ENCODE data around the gene CRIP1. TPM values are rescaled to one million over a fixed set of nuclear protein-coding genes. Genes with fewer than 3 reads are reported as not detected.

CRIP1 gene
- total and polyA plus RNA-seq, 2 donors (not counting 1 experiment from before 2014, with no cell fraction given), result 210 to 563 TPM

DNA sequence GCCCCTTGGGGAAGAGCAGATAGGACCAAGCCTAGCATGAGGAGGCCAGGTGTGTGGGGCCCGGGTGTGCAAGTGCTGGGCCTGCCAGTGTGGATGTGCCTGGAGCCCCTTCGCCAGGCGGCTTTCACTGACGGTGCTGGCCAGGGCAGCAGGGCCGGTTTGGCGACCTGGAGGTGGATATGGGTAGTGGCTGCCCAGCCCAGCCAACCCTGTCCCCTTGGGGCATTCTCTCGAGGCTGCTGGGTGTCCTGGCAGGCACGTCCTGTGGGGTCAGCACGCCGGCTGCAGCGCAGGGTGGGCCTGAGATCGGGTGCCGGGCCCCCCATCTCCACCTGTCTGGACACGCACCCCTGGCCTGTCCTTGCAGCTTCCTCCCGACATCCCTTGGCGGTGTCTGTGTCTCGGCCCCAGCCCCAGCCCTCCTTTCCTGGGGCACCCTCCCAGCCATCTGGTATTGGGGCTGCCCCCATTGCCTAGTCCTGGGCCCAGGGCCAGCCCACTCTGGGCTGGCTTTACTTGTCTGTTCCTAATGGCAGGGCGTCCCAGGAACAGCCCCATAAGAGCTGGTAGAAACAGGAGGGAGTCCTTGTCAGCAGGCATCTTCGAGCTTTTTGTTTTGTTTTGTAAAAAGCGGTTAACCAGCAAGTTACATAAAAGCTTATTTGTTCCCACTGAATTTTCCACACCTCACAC, 19.3 kb upstream of the CRIP1 start:
- intact Hi-C loops (cut with micrococcal nuclease), result no loop called here
- no peak overlapping the region for H3K9ac ChIP-seq (ENCODE audit: low read length)
- no peak overlapping the region for H3K4me3 ChIP-seq (ENCODE audit: control extremely low read depth in 1 of 5, extremely low read depth in 1 of 5, insufficient read depth in 1 of 5, low read depth in 2 of 5, low read length in 4 of 5)
- CTCF ChIA-PET, result interaction anchor here (1.0 to 1.5 kb wide), 2 partner anchors 13 to 23 kb away, joined by 3 read pairs; no protein-coding TSS in a partner anchor
- H3K9me3 Mint-ChIP-seq (ENCODE audit: insufficient read depth), result no peaks in the 10 kb centered on the region
- ATAC-seq (ENCODE audit: low read depth), result no peak
- 91% methylated on average over 18 of the region's 20 CpGs for WGBS (ENCODE audit: insufficient coverage)
- H3K27me3 ChIP-seq (replicated peaks in 1 of 4; ENCODE audit: control extremely low read depth in 1 of 4, control insufficient read depth in 3 of 4, insufficient read depth in 4 of 4, low read length in 3 of 4), result peaks cover 0 to 6% (median 0%) of the 10 kb centered on the region in 4 experiments
- POLR2A ChIA-PET, result no interaction called here
- H3K4me2 ChIP-seq (replicated peaks; ENCODE audit: low read depth, low read length, poor library complexity, severe bottlenecking), result no peak overlapping the region
- peaks cover 4% of the 10 kb centered on the region for H3K4me1 Mint-ChIP-seq
- no peaks in the 10 kb centered on the region for H3K27me3 Mint-ChIP-seq
- DNase-seq, result no peak
- TF ChIP-seq EZH2 (IDR thresholded peaks at IDR 0.05; ENCODE audit: borderline replicate concordance, insufficient read depth, low read depth, low read length, poor library complexity, severe bottlenecking), result no peak
- TF ChIP-seq, protein P1, sequence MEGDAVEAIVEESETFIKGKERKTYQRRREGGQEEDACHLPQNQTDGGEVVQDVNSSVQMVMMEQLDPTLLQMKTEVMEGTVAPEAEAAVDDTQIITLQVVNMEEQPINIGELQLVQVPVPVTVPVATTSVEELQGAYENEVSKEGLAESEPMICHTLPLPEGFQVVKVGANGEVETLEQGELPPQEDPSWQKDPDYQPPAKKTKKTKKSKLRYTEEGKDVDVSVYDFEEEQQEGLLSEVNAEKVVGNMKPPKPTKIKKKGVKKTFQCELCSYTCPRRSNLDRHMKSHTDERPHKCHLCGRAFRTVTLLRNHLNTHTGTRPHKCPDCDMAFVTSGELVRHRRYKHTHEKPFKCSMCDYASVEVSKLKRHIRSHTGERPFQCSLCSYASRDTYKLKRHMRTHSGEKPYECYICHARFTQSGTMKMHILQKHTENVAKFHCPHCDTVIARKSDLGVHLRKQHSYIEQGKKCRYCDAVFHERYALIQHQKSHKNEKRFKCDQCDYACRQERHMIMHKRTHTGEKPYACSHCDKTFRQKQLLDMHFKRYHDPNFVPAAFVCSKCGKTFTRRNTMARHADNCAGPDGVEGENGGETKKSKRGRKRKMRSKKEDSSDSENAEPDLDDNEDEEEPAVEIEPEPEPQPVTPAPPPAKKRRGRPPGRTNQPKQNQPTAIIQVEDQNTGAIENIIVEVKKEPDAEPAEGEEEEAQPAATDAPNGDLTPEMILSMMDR (IDR thresholded peaks at IDR 0.05), result no peak
- H3K4me1 ChIP-seq (ENCODE audit: control insufficient read depth in 2 of 2, insufficient read depth in 2 of 2, low read length in 2 of 2), result peaks cover 0 to 8% of the 10 kb centered on the region in 2 donors
- H3K9me3 ChIP-seq (ENCODE audit: control extremely low read depth in 1 of 3, control insufficient read depth in 2 of 3, insufficient read depth in 1 of 3, low read length in 2 of 3), result no peaks in the 10 kb centered on the region
- H3K27ac ChIP-seq (ENCODE audit: low read length in 2 of 2), result no peak overlapping the region
- H3K4me3 Mint-ChIP-seq, result no peak overlapping the region
- H3K79me2 ChIP-seq (ENCODE audit: control insufficient read depth, insufficient read depth, low read length), result no peaks in the 10 kb centered on the region
- H2AFZ ChIP-seq (ENCODE audit: insufficient read depth, low read depth, low read length, poor library complexity, severe bottlenecking), result no peak overlapping the region
- peaks cover 0 to 26% of the 10 kb centered on the region in 2 experiments for H3K36me3 ChIP-seq (replicated peaks in 1 of 2; ENCODE audit: control extremely low read depth in 1 of 2, control insufficient read depth in 1 of 2, extremely low read depth in 1 of 2, insufficient read depth in 2 of 2, low read length in 1 of 2)
- peaks cover 5% of the 10 kb centered on the region for H4K20me1 ChIP-seq (ENCODE audit: control insufficient read depth, insufficient read depth, low read length, poor library complexity, severe bottlenecking)
- no peak overlapping the region for H3K27ac Mint-ChIP-seq

DNA sequence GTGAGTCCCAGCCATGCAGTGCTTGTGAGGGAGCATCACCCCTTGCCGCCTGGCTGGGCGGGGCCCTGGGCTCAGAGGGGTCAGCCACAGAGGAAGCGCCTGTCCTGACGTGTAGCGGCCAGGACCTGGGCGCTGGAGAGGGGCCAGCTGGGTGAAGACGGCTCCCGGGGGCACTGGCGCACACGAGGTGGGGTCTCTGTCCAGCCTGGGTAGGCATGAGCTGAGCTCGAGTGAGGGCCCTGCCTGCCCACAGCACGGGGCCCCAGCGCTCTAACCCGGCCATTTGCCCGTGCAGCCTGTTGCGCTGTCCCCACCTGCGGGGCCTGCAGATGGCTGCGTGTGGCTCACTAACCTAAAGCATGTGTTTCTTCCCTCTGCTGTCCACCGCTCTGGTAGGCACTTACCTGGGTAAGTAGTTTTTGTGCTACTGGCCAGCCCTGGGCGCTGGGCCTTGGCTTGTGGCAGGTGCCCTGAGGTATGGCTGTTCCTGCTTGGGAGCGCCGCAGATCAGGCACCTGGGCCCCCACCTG, 18.7 kb upstream of the CRIP1 start:
- ATAC-seq (ENCODE audit: low read depth) (no peak), DNase-seq (no peak)
- no peaks in the 10 kb centered on the region for H3K79me2 ChIP-seq (ENCODE audit: control insufficient read depth, insufficient read depth, low read length)
- Mint-ChIP-seq H3K9me3 (ENCODE audit: insufficient read depth) (no peaks in the 10 kb centered on the region), H3K4me1 (peaks cover 6% of the 10 kb centered on the region), H3K27ac (no peak overlapping the region), H3K4me3 (no peak overlapping the region), H3K27me3 (no peaks in the 10 kb centered on the region)
- peaks cover 5% of the 10 kb centered on the region for H4K20me1 ChIP-seq (ENCODE audit: control insufficient read depth, insufficient read depth, low read length, poor library complexity, severe bottlenecking)
- ChIA-PET CTCF (interaction anchor here (0.9 to 1.5 kb wide), 3 partner anchors 13 to 22 kb away, joined by 3 to 4 read pairs (median 3); no protein-coding TSS in a partner anchor), POLR2A (no interaction called here)
- H3K36me3 ChIP-seq (replicated peaks in 1 of 2; ENCODE audit: control extremely low read depth in 1 of 2, control insufficient read depth in 1 of 2, extremely low read depth in 1 of 2, insufficient read depth in 2 of 2, low read length in 1 of 2), result peaks cover 0 to 23% of the 10 kb centered on the region in 2 experiments
- H3K27me3 ChIP-seq (replicated peaks in 1 of 4; ENCODE audit: control extremely low read depth in 1 of 4, control insufficient read depth in 3 of 4, insufficient read depth in 4 of 4, low read length in 3 of 4), result peaks cover 0 to 11% (median 0%) of the 10 kb centered on the region in 4 experiments
- intact Hi-C loops (cut with micrococcal nuclease), result no loop called here
- no peak overlapping the region for H3K4me3 ChIP-seq (ENCODE audit: control extremely low read depth in 1 of 5, extremely low read depth in 1 of 5, insufficient read depth in 1 of 5, low read depth in 2 of 5, low read length in 4 of 5)
- 93% methylated on average over 22 of the region's 22 CpGs for whole genome bisulfite sequencing (ENCODE audit: insufficient coverage)
- H3K9ac ChIP-seq (ENCODE audit: low read length), result no peak overlapping the region
- H2AFZ ChIP-seq (ENCODE audit: insufficient read depth, low read depth, low read length, poor library complexity, severe bottlenecking), result no peak overlapping the region
- peaks cover 0 to 6% (median 0%) of the 10 kb centered on the region in 3 donors for H3K9me3 ChIP-seq (ENCODE audit: control extremely low read depth in 1 of 3, control insufficient read depth in 2 of 3, insufficient read depth in 1 of 3, low read length in 2 of 3)
- TF ChIP-seq, protein P1 (IDR thresholded peaks at IDR 0.05), result no peak
- no peak for TF ChIP-seq EZH2 (IDR thresholded peaks at IDR 0.05; ENCODE audit: borderline replicate concordance, insufficient read depth, low read depth, low read length, poor library complexity, severe bottlenecking)
- peaks cover 0 to 8% of the 10 kb centered on the region in 2 donors for H3K4me1 ChIP-seq (ENCODE audit: control insufficient read depth in 2 of 2, insufficient read depth in 2 of 2, low read length in 2 of 2)
- H3K4me2 ChIP-seq (replicated peaks; ENCODE audit: low read depth, low read length, poor library complexity, severe bottlenecking), result no peak overlapping the region
- no peak overlapping the region for H3K27ac ChIP-seq (ENCODE audit: low read length in 2 of 2)
